ENCODE data around the gene CYRIA.

The CYRIA gene

DNA sequence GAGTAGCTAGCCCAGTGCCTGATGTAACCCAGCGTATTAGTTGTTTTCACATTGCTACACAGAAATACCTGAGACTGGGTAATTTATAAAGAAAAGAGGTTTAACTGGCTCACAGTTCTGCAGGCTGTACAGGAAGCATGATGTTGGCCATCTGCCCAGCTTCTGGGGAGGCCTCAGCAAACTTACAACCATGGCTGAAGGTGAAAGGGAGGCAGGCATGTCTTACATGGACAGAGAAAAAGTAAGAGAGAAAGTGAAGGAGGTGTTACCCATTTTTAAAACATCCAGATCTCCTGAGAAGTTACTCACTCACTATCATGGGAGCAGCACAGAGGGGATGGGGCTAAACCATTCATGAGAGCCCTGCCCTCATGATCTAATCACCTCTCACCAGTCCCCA lies 6.1 kb upstream of the CYRIA start:
- no peak for DNase-seq (ENCODE audit: low read depth, low spot score)
- peak overlapping the region; percentile 10 for H3K27ac ChIP-seq

DNA sequence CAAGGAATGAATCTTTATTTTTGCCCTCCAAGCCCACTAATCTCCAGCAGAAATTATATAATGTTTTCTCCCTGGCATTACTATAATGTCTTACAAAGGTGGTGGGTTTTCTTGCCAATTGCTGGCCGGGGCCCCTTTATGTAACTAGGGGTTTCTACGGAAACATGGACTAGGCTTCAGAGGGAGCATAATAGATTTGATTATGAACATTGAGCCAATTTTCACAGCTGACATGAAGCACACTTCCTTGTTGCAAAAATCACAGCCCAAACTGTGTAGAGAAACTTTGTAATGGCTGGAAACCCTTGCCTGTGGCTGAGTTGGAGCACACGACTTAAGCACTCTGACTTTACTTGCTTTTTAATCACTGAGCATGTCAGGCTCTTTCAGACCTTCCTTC lies 3.8 kb upstream of the CYRIA start:
- H3K27ac ChIP-seq: no peak overlapping the region
- no peak for DNase-seq (ENCODE audit: low read depth, low spot score)

DNA sequence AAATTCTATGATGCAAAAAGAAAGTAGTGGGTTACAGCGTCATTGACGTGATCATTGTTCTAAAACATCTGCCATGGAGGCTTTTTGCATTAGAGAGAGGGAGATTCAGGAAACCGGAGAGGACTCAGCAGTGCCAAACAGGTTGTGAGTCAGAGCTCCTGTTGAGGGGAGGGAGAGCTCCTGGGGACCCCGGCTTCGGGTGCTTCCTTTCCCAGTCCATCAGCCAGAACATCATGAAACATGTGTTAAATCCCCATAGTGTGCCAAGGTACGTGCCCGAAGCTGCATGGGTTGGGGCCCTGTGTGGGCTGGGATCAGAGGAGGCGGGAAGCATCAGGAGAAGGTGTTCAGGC lies 791 bp upstream of the CYRIA start:
- DNase-seq (ENCODE audit: low read depth, low spot score): no peak
- H3K27ac ChIP-seq: no peak overlapping the region

DNA sequence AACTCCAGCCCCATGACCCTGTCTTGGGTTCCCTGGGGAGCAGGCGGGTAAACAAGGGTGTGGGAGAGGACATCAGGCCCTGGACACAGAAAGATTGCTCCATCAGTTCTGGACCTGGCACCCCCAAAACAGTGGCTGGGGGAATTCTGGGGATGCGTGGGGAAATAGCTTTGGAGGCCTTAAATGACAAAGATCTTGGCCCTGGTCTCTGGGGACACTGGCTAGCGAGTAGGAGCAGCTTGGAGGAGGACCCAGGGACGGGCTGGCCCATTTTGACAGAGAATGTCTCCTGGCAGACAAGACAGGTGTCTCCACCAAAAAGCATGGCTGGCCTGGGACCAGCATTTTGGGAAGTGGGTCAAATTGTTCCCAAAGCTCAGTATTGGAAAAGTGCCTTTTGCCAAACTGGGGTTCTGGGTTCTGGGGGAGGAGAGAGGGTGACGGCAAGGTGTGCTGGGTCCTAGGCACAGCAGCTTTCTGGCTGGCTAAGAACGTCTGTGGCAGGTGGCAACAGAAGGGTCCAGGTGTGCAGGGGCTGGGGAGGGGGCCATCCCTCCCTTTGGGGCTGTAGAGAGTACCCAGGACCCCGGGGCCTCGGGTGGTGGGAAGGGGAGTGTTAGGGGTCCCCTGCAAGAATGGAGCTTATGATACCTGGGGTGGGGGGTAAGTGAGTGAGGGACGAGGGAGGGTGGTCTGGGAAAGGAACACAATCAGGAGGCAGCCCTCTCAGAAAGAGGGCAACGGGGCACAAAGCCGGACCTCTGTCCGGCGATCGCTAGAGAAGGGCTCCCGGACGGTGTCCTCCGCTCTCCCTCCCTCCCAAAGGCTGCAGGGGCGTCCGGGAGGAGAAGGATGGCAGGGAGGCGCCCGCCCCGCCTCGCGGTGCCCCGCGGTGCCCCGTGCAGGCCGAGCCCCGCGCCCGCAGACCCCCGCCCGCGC lies 556 bp downstream of the CYRIA start:
- DNase-seq (ENCODE audit: low read depth, low spot score): no peak
- no peak overlapping the region for H3K27ac ChIP-seq

DNA sequence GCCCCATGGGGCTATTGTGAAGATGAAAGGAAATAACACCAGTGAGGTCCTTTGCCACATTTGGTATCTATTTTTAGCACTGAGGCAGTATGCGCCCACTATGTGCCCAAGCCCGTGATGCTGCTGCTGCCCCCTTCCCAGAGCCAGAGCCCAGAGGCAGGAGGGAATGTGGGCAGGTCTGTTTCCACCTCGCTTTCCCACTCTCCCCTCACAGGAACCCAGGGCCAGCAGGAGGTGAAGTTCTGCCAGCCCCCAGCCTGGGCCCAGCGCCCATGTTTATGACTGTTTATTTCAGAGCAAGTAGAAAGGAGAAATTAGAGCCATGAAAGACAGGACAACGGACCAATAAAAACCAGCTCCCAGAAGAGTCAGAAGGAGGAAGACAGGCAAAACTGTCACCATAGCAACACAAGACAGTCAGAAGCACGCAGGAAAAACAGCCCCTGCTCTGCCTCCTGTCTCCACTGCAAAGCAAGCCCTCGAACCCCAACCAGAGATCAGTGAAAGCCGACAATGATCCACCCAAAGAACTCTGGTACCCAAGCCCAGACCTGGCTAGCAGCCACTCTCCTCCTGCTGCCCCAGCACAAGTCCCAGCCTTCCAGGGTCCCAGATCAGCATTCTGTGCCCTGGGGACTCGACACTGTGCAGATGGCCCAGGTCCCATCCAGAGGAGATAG lies 1.4 kb downstream of the CYRIA start:
- no peak overlapping the region for H3K27ac ChIP-seq

DNA sequence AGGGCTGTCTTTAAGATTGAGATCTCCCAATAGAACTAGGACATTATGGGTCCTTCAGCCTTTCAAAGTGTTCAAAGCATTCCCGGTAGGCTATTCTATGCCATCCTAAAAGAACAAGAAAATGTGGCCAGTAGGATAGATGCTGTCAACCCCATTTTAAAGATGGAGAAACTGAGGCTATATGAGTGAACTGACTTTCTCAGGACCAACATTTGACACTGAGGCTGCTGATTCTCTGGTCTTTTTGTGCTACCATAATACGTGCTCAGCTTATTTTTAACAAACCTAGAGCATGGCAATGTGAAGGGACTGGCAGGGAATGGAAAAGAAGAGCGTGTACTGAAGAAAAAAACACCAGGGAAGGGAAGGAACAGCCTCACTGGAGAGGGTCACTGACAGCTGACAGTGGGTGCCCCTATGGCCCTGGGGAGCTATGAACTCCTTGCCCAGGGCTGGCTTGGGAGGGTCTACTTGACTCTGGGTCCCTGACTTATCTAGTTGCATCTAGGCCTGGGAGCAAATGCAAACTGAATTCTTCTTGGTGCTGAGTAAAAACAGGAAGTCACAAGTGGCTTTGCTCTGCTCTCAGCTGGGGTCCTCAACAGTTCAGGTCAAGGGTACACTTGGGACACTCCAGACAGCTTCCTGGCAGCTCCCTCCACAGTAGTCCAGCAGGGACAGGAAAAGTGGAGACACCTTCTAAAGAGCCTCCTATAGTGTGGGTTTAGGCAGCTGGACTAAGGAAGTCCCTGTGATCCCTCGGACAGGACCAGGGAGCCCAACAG lies 2.3 kb downstream of the CYRIA start:
- no peak for DNase-seq (ENCODE audit: low read depth, low spot score)
- H3K27ac ChIP-seq: no peak overlapping the region

More for the DNA sequence above, 1.4 kb downstream of the CYRIA start:
- peak; percentile 54 for DNase-seq (ENCODE audit: low read depth, low spot score)

DNA sequence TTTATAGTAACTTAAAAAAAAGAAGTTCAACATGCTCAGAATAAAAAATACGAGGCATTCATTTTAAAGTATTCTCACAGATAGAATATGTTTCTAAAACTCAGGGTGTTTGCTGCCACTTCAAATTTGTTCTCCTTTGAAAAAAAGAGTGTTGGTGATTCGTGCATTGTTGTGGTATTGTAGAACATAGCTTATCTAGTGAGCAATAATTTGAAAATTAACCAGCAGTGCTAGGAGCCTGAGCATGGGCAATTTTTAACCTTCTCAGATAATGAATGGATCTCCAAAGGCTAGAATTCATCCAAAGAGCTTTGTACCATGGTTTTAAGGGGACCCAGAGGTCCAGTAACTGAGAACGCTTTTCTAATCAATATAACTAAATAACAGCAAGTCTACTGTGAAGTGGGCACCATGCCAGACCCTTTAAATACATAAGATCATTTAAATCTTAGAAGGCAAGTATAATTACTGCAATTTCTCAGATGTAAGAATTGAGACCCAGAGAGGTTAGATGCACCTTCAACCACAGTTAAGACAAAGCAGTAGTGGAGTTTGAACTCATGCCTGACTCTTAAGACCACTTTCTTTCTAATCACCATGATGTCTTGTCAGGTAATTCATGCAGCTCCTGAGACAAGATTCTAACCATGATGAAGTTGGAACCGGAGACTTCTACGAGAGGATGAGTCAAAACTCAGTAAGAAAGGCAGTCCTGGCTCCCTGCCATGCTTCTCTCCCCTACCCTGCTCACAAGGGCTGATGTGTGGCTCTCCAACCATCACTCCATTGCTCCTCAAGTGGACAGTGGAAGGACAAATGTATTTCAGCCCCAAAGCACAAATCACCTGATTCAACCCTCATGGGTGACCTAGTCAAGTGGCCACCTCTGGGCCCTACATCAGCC lies 3.4 kb downstream of the CYRIA start:
- no peak overlapping the region for H3K27ac ChIP-seq
- DNase-seq (ENCODE audit: low read depth, low spot score): no peak

DNA sequence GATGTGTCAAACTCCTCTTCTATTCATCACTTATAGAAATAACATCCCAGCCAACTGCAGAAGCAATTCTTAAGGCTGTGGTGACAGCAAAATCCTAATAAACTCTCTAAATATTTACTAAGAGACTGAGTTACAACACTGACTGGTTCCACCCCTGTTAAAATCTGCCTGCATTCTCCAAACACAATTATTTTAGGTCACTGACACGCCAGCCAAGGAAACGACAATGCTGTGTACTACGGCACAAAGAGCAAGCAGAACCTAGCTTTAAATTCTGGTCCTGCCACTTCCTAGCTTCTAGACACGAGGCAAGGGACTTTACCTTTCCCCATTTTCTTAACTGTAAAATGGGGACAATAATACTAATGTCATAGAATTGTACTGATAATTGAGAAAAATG lies 4.1 kb downstream of the CYRIA start:
- H3K27ac ChIP-seq: no peak overlapping the region
- no peak for DNase-seq (ENCODE audit: low read depth, low spot score)

DNA sequence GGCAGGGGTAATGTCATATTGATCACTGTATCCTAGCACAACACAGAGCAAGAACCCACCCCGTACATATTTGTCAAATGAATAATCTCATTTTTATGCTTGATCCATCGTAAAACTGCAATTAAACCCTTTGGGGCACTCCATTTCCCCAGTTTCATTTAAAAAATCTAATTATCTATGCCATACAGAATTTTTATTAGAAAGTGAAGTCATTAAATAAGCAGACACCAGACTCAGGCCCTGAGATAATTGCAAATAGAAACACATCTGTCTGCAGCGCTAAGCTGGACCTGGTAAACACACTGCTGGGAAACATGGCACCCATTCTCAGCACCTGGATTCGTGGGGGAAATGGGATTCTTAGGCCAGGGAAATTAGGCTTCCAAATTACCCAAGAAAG lies 5.1 kb downstream of the CYRIA start:
- DNase-seq (ENCODE audit: low read depth, low spot score): no peak
- H3K27ac ChIP-seq: no peak overlapping the region

DNA sequence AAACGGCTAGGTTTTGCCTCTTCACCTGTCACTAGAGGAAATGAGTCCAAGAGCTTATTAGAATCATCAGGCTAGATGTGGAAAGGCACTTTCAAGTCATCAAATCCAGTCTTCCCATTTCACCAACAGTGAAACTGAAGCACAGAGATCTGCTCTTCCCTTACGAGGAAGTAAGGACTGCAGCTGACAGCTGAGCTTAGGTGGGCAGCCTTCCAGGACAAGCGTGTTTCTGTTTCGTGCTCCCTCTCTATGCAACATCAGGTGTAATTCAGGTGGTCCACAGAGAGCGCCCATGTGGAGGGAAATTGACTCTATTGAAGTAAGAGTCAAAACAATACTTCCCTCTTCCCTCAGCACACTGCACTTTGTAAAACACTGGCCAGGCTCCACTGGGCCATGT lies 5.5 kb downstream of the CYRIA start:
- DNase-seq (ENCODE audit: low read depth, low spot score): no peak
- no peak overlapping the region for H3K27ac ChIP-seq

DNA sequence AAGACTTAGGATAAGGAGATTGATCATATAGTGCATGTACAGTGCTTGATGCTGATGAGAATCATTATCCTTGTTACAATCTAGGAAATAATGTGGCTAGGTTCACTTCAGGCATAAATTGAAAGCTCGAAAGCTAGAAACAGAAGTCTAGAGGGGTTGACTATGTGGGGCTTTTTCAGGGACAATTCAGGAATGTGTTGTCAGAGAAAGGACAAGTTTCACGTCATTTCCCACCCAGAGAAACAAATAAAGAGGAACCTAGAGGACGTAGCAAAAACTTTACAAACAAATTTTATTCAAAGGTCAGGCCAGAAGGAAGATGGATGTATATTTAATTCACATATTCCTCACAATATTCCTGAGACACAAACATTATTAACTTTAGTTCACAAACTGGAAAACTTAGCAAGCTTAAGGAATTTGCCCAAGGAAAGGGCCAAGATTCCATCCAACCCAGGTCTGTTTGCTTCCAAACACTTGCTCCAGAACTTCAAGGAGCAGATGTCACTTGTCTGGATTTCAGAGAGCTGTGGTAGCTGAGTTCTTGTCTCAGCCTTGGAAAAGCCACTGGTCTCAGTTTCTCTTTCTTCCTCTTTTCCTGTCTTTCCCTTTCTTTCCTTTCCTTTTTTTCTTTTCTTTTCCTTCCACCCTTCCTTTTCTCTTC lies 7.4 kb downstream of the CYRIA start:
- H3K27ac ChIP-seq: no peak overlapping the region
- no peak for DNase-seq (ENCODE audit: low read depth, low spot score)

DNA sequence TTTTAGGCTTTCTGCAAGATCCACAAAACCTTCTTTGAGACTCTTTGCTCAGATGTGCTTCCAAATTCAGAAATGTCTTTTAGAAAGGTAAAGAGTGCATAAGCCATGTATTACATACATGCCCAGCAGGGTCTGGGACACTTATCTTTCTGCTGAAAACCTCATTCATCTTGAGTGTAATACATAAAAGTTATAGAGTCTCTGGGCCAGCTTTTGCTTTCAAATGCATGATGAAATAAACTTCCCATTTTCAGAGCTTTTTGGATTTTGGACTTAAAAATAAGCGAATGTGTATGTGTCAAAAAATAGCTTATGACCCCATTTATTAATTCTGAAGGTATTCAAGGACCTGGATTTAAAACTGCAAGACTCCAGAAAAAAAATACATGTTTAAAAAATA lies 8.0 kb downstream of the CYRIA start:
- no peak for DNase-seq (ENCODE audit: low read depth, low spot score)
- no peak overlapping the region for H3K27ac ChIP-seq

DNA sequence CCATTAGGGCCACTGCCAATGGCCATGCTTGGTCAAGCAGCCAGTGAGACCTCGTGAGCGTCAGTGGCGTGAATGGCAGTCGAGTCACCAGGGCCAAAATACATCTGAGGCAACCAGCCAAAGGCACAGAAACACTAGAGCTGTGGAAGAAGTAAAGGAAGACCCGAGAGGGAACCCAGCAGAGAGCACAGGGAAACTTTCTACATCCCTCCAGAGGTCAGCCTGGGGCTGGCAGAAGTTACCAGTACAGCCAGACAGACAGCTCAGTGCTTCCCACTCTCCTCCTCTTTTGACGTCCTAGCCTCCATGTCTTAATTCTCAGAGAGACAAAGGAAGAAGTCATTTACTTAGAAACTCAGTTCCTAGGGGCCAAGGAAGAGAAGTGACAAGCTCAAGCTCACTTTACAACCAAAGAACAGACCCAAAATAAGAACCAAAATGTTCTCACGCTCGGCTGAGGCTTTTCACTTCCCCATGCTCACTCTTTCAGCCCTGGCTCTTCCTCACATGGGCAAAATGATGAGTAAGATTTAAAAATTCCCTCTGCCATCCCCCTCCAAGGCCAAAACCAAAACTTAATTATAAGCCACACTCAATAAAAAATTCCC lies 8.7 kb downstream of the CYRIA start:
- DNase-seq (ENCODE audit: low read depth, low spot score): no peak

DNA sequence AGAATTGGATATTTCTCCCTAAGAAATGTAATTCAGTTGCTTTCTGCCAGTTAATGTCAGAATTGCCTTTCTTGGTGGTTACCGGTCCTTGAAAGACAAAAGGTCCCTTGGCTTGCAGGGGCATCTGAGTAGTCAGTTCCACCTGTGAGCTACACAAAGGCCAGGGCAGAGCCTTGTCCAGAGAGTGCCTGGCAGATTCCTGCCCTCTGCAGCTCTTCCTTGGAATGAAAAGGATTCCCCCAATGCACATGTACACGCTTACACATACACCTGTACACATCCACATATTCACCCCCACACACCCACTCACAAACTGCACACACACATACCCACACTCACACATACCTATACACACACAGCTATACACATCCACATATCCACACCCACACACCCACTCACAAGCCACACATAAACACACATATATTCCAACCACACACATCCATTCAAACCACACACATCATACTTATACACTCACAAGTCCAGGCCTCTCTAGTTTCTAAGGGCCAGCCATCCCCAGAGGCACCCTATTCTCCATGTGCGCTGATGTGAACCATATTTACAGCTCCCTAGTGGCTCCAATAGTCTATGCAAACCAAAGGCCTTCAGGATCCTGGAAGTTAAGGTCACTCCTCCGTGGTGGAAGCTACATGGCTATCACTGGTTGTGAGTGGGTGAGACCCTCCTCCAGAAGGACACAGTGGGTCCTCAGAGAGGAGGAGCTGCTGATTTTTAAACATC lies 9.6 kb downstream of the CYRIA start:
- H3K27ac ChIP-seq: no peak overlapping the region
- no peak for DNase-seq (ENCODE audit: low read depth, low spot score)

More for the DNA sequence above, 8.7 kb downstream of the CYRIA start:
- H3K27ac ChIP-seq: no peak overlapping the region

DNA sequence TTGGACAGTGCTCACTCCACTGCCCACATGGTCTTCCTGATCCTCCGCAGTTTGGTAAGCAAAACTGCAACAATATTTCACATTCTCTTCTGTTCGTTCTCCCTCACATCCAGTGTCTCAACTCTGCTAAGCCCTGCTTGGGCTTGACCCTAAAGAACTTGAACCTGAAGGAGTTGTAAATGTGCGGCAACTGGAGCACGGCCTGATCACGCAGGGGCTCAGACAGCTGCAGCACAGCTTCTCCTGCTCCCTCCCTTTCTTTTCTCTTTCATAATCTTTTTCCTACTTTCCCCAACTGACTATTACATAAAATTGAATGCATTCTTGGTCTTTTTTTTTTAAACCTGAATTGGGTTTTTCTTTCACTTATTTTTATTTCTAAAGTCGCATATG lies 10.2 kb downstream of the CYRIA start:
- no peak for DNase-seq (ENCODE audit: low read depth, low spot score)
- H3K27ac ChIP-seq: no peak overlapping the region

DNA sequence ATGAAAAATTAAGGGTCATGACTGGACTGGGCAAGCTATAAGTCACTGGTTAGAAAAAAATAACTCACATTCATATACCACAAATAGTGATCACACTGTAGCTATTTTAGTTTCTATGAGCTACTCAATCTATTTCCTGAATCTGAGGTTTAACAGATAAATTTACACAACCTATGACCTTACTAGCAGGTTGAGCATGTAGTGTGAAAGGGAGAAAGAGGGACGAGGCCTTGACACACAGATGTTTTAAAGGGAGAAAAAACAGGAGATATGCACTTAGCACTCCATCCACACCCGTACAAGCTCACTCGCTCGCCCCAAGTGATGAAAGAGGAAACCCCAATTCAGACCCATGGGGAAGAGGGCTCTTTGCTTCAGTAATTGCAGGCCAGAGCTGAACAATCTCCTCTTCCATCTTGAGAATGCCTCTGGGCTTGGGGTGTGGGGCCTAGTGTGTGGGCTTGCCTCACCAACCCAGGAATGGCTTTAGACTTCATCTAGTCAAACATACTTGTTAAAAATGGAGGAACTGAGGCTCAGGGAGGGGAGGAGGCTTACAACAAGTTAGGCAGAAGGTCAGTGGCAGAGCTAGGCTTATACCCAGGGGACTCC lies 10.7 kb downstream of the CYRIA start:
- H3K27ac ChIP-seq: no peak overlapping the region
- no peak for DNase-seq (ENCODE audit: low read depth, low spot score)

DNA sequence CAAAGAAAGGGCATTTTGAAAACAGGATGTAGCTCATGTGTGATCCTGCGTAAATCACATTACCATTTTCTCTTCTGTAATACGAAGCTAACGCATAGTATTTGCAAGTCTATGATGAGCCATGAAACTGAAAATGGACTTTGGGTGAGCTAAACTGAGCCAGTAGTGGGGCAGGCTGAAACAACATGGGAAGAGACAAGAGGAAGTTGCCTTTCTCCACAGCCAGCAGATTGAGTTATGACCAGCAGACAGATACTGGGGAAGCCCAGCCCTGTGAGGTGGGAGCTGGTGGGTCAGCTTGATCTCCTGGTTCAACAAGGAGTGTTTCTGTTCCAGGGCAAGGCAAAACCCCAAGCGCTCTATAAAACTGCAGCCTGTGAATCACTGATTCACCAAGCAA lies 11.8 kb downstream of the CYRIA start:
- H3K27ac ChIP-seq: no peak overlapping the region
- no peak for DNase-seq (ENCODE audit: low read depth, low spot score)

DNA sequence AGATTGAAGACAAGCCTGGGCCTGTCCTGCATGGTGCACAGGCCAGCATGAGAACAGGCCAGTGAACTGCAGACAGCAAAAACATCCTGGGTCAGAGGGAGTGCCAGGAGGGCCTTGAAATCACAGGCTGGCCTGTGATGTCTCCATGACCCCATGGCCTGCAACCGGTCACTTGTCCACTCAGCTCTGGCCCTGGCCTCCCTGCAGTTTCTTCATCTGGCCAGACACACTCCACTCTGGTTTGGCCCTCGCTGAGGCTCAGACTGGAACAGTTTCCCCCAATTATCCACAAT lies 12.6 kb downstream of the CYRIA start:
- no peak for DNase-seq (ENCODE audit: low read depth, low spot score)
- H3K27ac ChIP-seq: peak overlapping the region; percentile 13

Measured in epithelial cell of prostate (primary cell).